Measurements from ENCODE around the gene TIMP4. TPM values are rescaled to one million over a fixed set of nuclear protein-coding genes. Genes with fewer than 3 reads are reported as not detected.
A peak's percentile ranks its signal among the peaks of the same experiment; 100 is the strongest.

TIMP4 gene
- total and polyA plus RNA-seq, 2 donors (not counting 1 experiment from before 2014, with no cell fraction given): not detected

DNA sequence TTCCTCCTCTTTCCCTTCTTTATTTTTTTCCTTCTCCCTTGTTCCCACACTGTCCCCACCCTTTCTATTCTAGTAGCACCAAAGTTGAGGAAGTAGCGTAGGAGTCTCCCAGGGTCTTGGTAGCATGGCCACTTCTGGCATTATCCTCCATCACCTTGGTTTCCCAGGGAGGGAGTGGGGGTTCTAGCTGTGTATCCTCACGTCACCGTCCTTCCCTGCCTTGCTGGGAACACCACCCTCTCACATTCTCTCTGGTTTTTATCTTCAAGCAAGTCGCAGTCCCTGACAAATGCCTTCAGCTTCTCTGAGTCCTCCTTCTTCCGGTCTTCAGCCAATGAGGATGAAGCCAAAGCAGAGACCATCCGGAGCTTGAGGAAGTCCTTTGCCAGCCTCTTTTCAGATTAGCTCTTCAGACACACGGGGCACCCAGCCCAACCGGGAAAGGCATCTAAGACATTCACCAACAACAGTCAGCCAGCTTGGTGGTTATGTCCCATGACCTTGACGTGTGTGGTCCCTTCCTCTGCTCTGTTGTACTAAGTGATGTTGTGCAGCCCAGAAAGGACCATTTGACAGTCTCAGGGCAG, 31.6 kb upstream of the TIMP4 start:
- no peak for DNase-seq
- Histone ChIP-seq H3K4me1 (ENCODE audit: control insufficient read depth in 2 of 2, insufficient read depth in 2 of 2, low read length in 2 of 2) (peaks cover 23 to 28% of the 10 kb centered on the region in 2 donors), H3K9me3 (ENCODE audit: control extremely low read depth in 1 of 3, control insufficient read depth in 2 of 3, insufficient read depth in 1 of 3, low read length in 2 of 3) (no peaks in the 10 kb centered on the region), H4K20me1 (ENCODE audit: control insufficient read depth, insufficient read depth, low read length, poor library complexity, severe bottlenecking) (no peaks in the 10 kb centered on the region), H3K36me3 (replicated peaks in 1 of 2; ENCODE audit: control extremely low read depth in 1 of 2, control insufficient read depth in 1 of 2, extremely low read depth in 1 of 2, insufficient read depth in 2 of 2, low read length in 1 of 2) (no peaks in the 10 kb centered on the region), H3K4me3 (ENCODE audit: control extremely low read depth in 1 of 5, extremely low read depth in 1 of 5, insufficient read depth in 1 of 5, low read depth in 2 of 5, low read length in 4 of 5) (no peak overlapping the region), H3K27ac (ENCODE audit: low read length in 2 of 2) (no peak overlapping the region), H3K27me3 (replicated peaks in 1 of 4; ENCODE audit: control extremely low read depth in 1 of 4, control insufficient read depth in 3 of 4, insufficient read depth in 4 of 4, low read length in 3 of 4) (no peaks in the 10 kb centered on the region), H3K4me2 (replicated peaks; ENCODE audit: low read depth, low read length, poor library complexity, severe bottlenecking) (no peak overlapping the region), H2AFZ (ENCODE audit: insufficient read depth, low read depth, low read length, poor library complexity, severe bottlenecking) (no peak overlapping the region), H3K79me2 (ENCODE audit: control insufficient read depth, insufficient read depth, low read length) (no peaks in the 10 kb centered on the region), H3K9ac (ENCODE audit: low read length) (no peak overlapping the region)
- H3K9me3 Mint-ChIP-seq (ENCODE audit: insufficient read depth): no peaks in the 10 kb centered on the region
- peaks cover 28% of the 10 kb centered on the region for H3K4me1 Mint-ChIP-seq
- CTCF ChIA-PET: no interaction called here
- TF ChIP-seq CTCF (IDR thresholded peaks at IDR 0.05) (no peak), EZH2 (IDR thresholded peaks at IDR 0.05; ENCODE audit: borderline replicate concordance, insufficient read depth, low read depth, low read length, poor library complexity, severe bottlenecking) (no peak)
- POLR2A ChIA-PET: no interaction called here
- intact Hi-C loops (cut with micrococcal nuclease): no loop called here
- ATAC-seq (ENCODE audit: low read depth): no peak
- WGBS (ENCODE audit: insufficient coverage): 100% methylated on average over 7 of the region's 9 CpGs
- H3K4me3 Mint-ChIP-seq: no peak overlapping the region
- H3K27me3 Mint-ChIP-seq: no peaks in the 10 kb centered on the region
- H3K27ac Mint-ChIP-seq: peak overlapping the region; percentile 23

DNA sequence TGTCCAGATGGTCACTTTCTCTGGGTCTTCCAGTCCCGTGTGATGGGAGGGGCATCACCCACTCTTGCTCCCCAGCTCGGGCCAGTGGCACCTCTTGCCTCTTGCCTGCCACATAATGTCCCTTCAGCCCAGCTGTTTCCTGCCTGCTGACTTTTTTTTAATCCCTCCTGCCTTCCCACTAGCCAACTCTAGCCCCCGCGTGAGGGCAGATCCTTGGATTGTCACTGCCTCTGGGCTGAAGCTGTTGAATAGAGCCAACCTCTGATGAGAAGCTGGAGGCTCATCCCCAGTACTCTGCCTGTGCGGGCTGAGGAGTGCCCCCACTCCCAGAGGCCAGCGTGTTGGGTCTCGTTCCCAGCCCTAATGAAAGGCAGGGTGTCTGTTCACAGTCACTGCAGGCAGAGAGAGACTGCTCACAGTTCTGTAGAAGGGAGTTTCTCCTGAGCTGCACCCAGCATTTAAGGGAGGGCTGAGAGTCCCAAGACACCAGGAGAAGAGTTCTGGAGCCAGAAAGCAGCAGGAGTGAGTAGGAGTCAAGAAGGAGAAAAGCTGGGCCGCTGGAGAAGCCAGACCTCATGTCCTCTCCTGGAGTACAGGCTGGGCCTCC, 30.1 kb upstream of the TIMP4 start:
- H3K4me2 ChIP-seq (replicated peaks; ENCODE audit: low read depth, low read length, poor library complexity, severe bottlenecking): peak overlapping the region; percentile 63
- intact Hi-C loops (cut with micrococcal nuclease): no loop called here
- H3K4me1 ChIP-seq (ENCODE audit: control insufficient read depth in 2 of 2, insufficient read depth in 2 of 2, low read length in 2 of 2): peaks cover 20 to 28% of the 10 kb centered on the region in 2 donors
- H3K9ac ChIP-seq (ENCODE audit: low read length): no peak overlapping the region
- 79% methylated on average over 7 of the region's 8 CpGs for WGBS (ENCODE audit: insufficient coverage)
- H3K79me2 ChIP-seq (ENCODE audit: control insufficient read depth, insufficient read depth, low read length): no peaks in the 10 kb centered on the region
- H3K4me1 Mint-ChIP-seq: peaks cover 20% of the 10 kb centered on the region
- ATAC-seq (ENCODE audit: low read depth): no peak
- H3K9me3 ChIP-seq (ENCODE audit: control extremely low read depth in 1 of 3, control insufficient read depth in 2 of 3, insufficient read depth in 1 of 3, low read length in 2 of 3): no peaks in the 10 kb centered on the region
- no peak overlapping the region for H3K27ac ChIP-seq (ENCODE audit: low read length in 2 of 2)
- DNase-seq: no peak
- H3K4me3 ChIP-seq (ENCODE audit: control extremely low read depth in 1 of 5, extremely low read depth in 1 of 5, insufficient read depth in 1 of 5, low read depth in 2 of 5, low read length in 4 of 5): no peak overlapping the region
- no peaks in the 10 kb centered on the region for H3K36me3 ChIP-seq (replicated peaks in 1 of 2; ENCODE audit: control extremely low read depth in 1 of 2, control insufficient read depth in 1 of 2, extremely low read depth in 1 of 2, insufficient read depth in 2 of 2, low read length in 1 of 2)
- no peaks in the 10 kb centered on the region for H3K27me3 Mint-ChIP-seq
- H3K9me3 Mint-ChIP-seq (ENCODE audit: insufficient read depth): no peaks in the 10 kb centered on the region
- CTCF ChIA-PET: interaction anchor here (1.9 kb wide), 1 partner anchor 11 kb away, joined by 7 read pairs; no protein-coding TSS in a partner anchor
- no peak for TF ChIP-seq EZH2 (IDR thresholded peaks at IDR 0.05; ENCODE audit: borderline replicate concordance, insufficient read depth, low read depth, low read length, poor library complexity, severe bottlenecking)
- no peak for TF ChIP-seq CTCF (IDR thresholded peaks at IDR 0.05)
- H3K27ac Mint-ChIP-seq: no peak overlapping the region
- H4K20me1 ChIP-seq (ENCODE audit: control insufficient read depth, insufficient read depth, low read length, poor library complexity, severe bottlenecking): no peaks in the 10 kb centered on the region
- H2AFZ ChIP-seq (ENCODE audit: insufficient read depth, low read depth, low read length, poor library complexity, severe bottlenecking): no peak overlapping the region
- H3K4me3 Mint-ChIP-seq: no peak overlapping the region
- no peaks in the 10 kb centered on the region for H3K27me3 ChIP-seq (replicated peaks in 1 of 4; ENCODE audit: control extremely low read depth in 1 of 4, control insufficient read depth in 3 of 4, insufficient read depth in 4 of 4, low read length in 3 of 4)
- POLR2A ChIA-PET: no interaction called here
